H9 (cell line): Measurements from ENCODE around the gene ATG2A. TPM values are rescaled to one million over a fixed set of nuclear protein-coding genes. Genes with fewer than 3 reads are reported as not detected.
A peak's percentile ranks its signal among the peaks of the same experiment; 100 is the strongest.

Experiments used
- DNase-seq: peaks from one replicate; pipeline ENCODE4 v3.0.0-alpha.2; 2017
- H2AFZ ChIP-seq: one replicate; pipeline ENCODE4 v1.6.1; 2013; ENCODE audit warnings: mild to moderate bottlenecking, low read length, control low read depth, moderate library complexity
- H2AK5ac ChIP-seq: 2 replicates; pipeline ENCODE4 v1.6.1; 2013; ENCODE audit warnings: low read length, control low read depth, mixed read lengths; ENCODE audit not compliant: insufficient read length
- H2BK120ac ChIP-seq: one replicate; pipeline ENCODE4 v1.6.1; 2013; ENCODE audit warnings: low read depth, mild to moderate bottlenecking, low read length, control low read depth, inconsistent platforms; ENCODE audit not compliant: poor library complexity, severe bottlenecking
- H2BK12ac ChIP-seq: 2 replicates; pipeline ENCODE4 v1.6.1; 2013; ENCODE audit warnings: low read length, control low read depth, mixed read lengths, low read depth; ENCODE audit not compliant: insufficient read length
- H2BK15ac ChIP-seq: 2 replicates; pipeline ENCODE4 v1.6.1; 2013; ENCODE audit warnings: low read depth, low read length, control low read depth
- H2BK20ac ChIP-seq: one replicate; pipeline ENCODE4 v1.6.1; 2013; ENCODE audit warnings: low read depth, mild to moderate bottlenecking, low read length, control low read depth, inconsistent platforms; ENCODE audit not compliant: poor library complexity, severe bottlenecking
- H2BK5ac ChIP-seq: 2 replicates; pipeline ENCODE4 v1.6.1; 2013; ENCODE audit warnings: low read length, control low read depth, mixed read lengths; ENCODE audit not compliant: insufficient read length
- H3K14ac ChIP-seq: 2 replicates; pipeline ENCODE4 v1.6.1; 2013; ENCODE audit warnings: low read length, control low read depth; ENCODE audit not compliant: insufficient read depth
- H3K18ac ChIP-seq: 2 replicates; pipeline ENCODE4 v1.6.1; 2013; ENCODE audit warnings: low read depth, mild to moderate bottlenecking, mixed read lengths, low read length, control low read depth; ENCODE audit not compliant: insufficient read length
- H3K23ac ChIP-seq: 2 replicates; pipeline ENCODE4 v1.6.1; 2013; ENCODE audit warnings: low read length, control low read depth, mixed read lengths, low read depth; ENCODE audit not compliant: insufficient read length
- H3K23me2 ChIP-seq: 2 replicates; pipeline ENCODE4 v1.6.1; 2013; ENCODE audit warnings: low read depth, mild to moderate bottlenecking, mixed read lengths, low read length, control low read depth; ENCODE audit not compliant: insufficient read length, poor library complexity, severe bottlenecking
- H3K27ac ChIP-seq: 2 replicates; pipeline ENCODE4 v1.5.1; 2013; ENCODE audit warnings: low read length, control low read depth, mixed read lengths, low read depth; ENCODE audit not compliant: insufficient read length
- H3K27me3 ChIP-seq: 2 replicates; pipeline ENCODE4 v1.6.1; 2013; ENCODE audit warnings: low read length, control low read depth, inconsistent platforms; ENCODE audit not compliant: insufficient read depth
- H3K4ac ChIP-seq: 2 replicates; pipeline ENCODE4 v1.6.1; 2013; ENCODE audit warnings: low read depth, mild to moderate bottlenecking, control low read depth, inconsistent platforms, low read length, moderate library complexity
- H3K4me1 ChIP-seq: 2 replicates; pipeline ENCODE4 v1.6.1; 2013; ENCODE audit warnings: low read length, control low read depth, inconsistent platforms; ENCODE audit not compliant: insufficient read depth
- H3K4me2 ChIP-seq: 2 replicates; pipeline ENCODE4 v1.6.1; 2013; ENCODE audit warnings: low read length, control low read depth, mixed read lengths; ENCODE audit not compliant: insufficient read length, insufficient read depth
- H3K56ac ChIP-seq: 2 replicates; pipeline ENCODE4 v1.6.1; 2013; ENCODE audit warnings: low read depth, mild to moderate bottlenecking, mixed read lengths, low read length, control low read depth; ENCODE audit not compliant: insufficient read length
- H3K79me1 ChIP-seq: 2 replicates; pipeline ENCODE4 v1.6.1; 2013; ENCODE audit warnings: low read depth, mild to moderate bottlenecking, moderate library complexity, low read length, control low read depth, inconsistent platforms; ENCODE audit not compliant: insufficient read depth, poor library complexity, severe bottlenecking
- H3K79me2 ChIP-seq: 2 replicates; pipeline ENCODE4 v1.6.1; 2013; ENCODE audit warnings: low read length, control low read depth, inconsistent platforms; ENCODE audit not compliant: insufficient read depth
- H3K9ac ChIP-seq: 2 replicates; pipeline ENCODE4 v1.6.1; 2013; ENCODE audit warnings: low read length, control low read depth, mixed read lengths; ENCODE audit not compliant: insufficient read length; ENCODE audit errors: extremely low read depth
- H3K9me3 ChIP-seq: one replicate; pipeline ENCODE4 v1.6.1; 2013; ENCODE audit warnings: low read depth, low read length, inconsistent platforms; ENCODE audit not compliant: control insufficient read depth
- H3T11ph ChIP-seq: one replicate; pipeline ENCODE4 v1.6.1; 2013; ENCODE audit warnings: mild to moderate bottlenecking, low read length, control low read depth, inconsistent platforms
- H4K20me1 ChIP-seq: one replicate; pipeline ENCODE4 v1.6.1; 2013; ENCODE audit not compliant: control insufficient read depth, insufficient read length, insufficient read depth
- H4K5ac ChIP-seq: 2 replicates; pipeline ENCODE4 v1.6.1; 2013; ENCODE audit warnings: low read depth, mild to moderate bottlenecking, mixed read lengths, low read length, control low read depth; ENCODE audit not compliant: insufficient read length
- H4K8ac ChIP-seq: replicated peaks from 2 replicates; pipeline ENCODE4 v1.6.1; 2013; ENCODE audit warnings: low read length, control low read depth, mixed read lengths, low read depth; ENCODE audit not compliant: insufficient read length
- H4K91ac ChIP-seq: 2 replicates; pipeline ENCODE4 v1.6.1; 2013; ENCODE audit warnings: low read depth, mild to moderate bottlenecking, moderate library complexity, mixed read lengths, low read length, control low read depth; ENCODE audit not compliant: insufficient read length
- H3K27ac Mint-ChIP-seq, 3 experiments: 2 replicates in 2 of 3; 3 replicates in 1 of 3; pipeline ENCODE4 v1.8.0; 2020 to 2021; ENCODE audit warnings: mixed read lengths in 3 of 3, mild to moderate bottlenecking in 1 of 3, moderate library complexity in 1 of 3
- H3K27me3 Mint-ChIP-seq: 2 replicates; pipeline ENCODE4 v1.8.0; 2021; ENCODE audit warnings: low read depth, mild to moderate bottlenecking, moderate library complexity, mixed read lengths
- H3K36me3 Mint-ChIP-seq, 3 experiments: 2 replicates in 2 of 3; 3 replicates in 1 of 3; pipeline ENCODE4 v1.8.0; 2020 to 2021; ENCODE audit warnings: low read depth in 3 of 3, mixed read lengths in 3 of 3; ENCODE audit not compliant: insufficient read depth in 1 of 3
- H3K4me1 Mint-ChIP-seq, 2 experiments: 2 replicates each; pipeline ENCODE4 v1.8.0; 2020; ENCODE audit warnings: mixed read lengths in 2 of 2
- H3K4me3 Mint-ChIP-seq, 2 experiments: 2 replicates in 1 of 2; 3 replicates in 1 of 2; pipeline ENCODE4 v1.8.0; 2020 to 2021; ENCODE audit warnings: mild to moderate bottlenecking in 2 of 2, mixed read lengths in 2 of 2, moderate library complexity in 1 of 2
- H3K9me3 Mint-ChIP-seq, 2 experiments: 2 replicates in 1 of 2; 3 replicates in 1 of 2; pipeline ENCODE4 v1.8.0; 2020; ENCODE audit warnings: mild to moderate bottlenecking in 2 of 2, mixed read lengths in 2 of 2, moderate library complexity in 1 of 2
- CTCF ChIP-seq: fragments of 200-600 bp; sonication (generic); conservative IDR thresholded peaks from 3 replicates; pipeline ENCODE4 v1.8.0; 2021; ENCODE audit warnings: antibody characterized with exemption, mild to moderate bottlenecking
- WGBS: extraction: QIAGEN DNeasy Blood & Tissue Kit; methylation state at CpG from one replicate; pipeline ENCODE4 v1.1.7; 2013; ENCODE audit warnings: missing lambda C conversion rate, low lambda C conversion rate, mixed read lengths; ENCODE audit not compliant: insufficient read length; ENCODE audit errors: extremely low coverage; 5-methylcytosine and 5-hydroxymethylcytosine counted together
- total RNA-seq: library from RNA; stranded (reverse); gene quantifications from 2 replicates; pipeline ENCODE4 v1.2.1, GENCODE V29; 2021

Gene ATG2A
- total RNA-seq, 1 experiment from 2014 or later = 21.3 TPM

DNA sequence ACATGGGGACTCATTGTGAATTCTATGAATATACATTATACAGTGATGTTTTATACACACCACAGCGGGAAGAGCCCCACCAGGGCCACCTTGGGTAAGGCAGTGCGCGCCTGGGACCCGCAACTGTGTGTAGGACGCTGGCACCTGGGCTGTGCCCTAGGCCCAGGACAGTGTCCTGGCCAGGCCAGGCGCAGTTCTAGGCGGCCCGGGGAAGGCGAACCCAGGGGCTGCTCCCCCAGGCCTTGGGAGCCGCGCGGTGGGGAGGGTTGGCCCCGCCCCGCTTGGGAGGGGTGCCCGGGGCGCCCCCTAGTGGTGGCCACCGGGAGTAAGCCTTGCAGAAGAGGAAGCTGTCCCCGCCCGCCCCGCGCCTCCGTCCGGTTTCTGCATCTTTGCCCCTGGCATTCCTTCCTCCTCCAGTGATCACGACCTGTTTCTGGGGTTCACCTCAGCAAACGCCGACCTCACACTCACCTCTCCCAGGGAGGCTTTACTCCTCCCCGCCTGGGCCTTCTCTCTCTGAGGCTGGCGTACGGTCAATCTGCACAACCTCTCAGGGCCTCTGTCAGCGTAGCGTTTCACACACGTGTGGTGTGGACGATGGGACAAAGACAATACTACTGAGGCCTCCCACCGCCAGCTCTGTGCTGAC is 29.1 kb downstream of the ATG2A start:
- Mint-ChIP-seq H3K27ac (peak overlapping the region in 2 of 3 experiments; percentile 78 to 86; a peak in 3 of 7 replicates), H3K9me3 (no peaks in the 10 kb centered on the region; a peak in 1 of 5 replicates), H3K4me1 (peaks cover 12 to 23% of the 10 kb centered on the region in 2 experiments), H3K4me3 (peak overlapping the region; percentile 51 to 73), H3K36me3 (no peaks in the 10 kb centered on the region), H3K27me3 (0 out of 2 replicates have a peak, but pooled peaks cover 4% of the 10 kb centered on the region)
- Histone ChIP-seq H2BK15ac (no peak overlapping the region), H3K14ac (peak overlapping the region; percentile 44; the same call in 1 of the 2 replicates), H3K9me3 (no peaks in the 10 kb centered on the region), H4K5ac (no peak overlapping the region), H3K4me1 (no peaks in the 10 kb centered on the region; the same call in 1 of the 2 replicates), H3K9ac (no peak overlapping the region), H4K91ac (no peak overlapping the region), H3T11ph (no peak overlapping the region), H3K79me2 (no peaks in the 10 kb centered on the region), H2AFZ (no peak overlapping the region), H3K4ac (no peak overlapping the region), H2BK20ac (no peak overlapping the region), H3K79me1 (no peaks in the 10 kb centered on the region), H3K27ac (no peak overlapping the region), H3K23me2 (peaks cover 4% of the 10 kb centered on the region), H3K27me3 (no peaks in the 10 kb centered on the region), H4K8ac (no peak overlapping the region), H3K23ac (no peak overlapping the region), H2BK120ac (no peak overlapping the region), H4K20me1 (no peaks in the 10 kb centered on the region), H2AK5ac (no peak overlapping the region), H2BK12ac (no peak overlapping the region), H3K18ac (peak overlapping the region; percentile 47), H3K4me2 (peak overlapping the region; percentile 51), H2BK5ac (no peak overlapping the region), H3K56ac (no peak overlapping the region)
- peak; percentile 88 for DNase-seq
- no CpG with 5 or more reads among the region's 34 CpGs for WGBS
- peak; percentile 99 for TF ChIP-seq CTCF
